ENCODE data around the gene TAX1BP3. TPM values are rescaled to one million over a fixed set of nuclear protein-coding genes. Genes with fewer than 3 reads are reported as not detected.
A peak's percentile ranks its signal among the peaks of the same experiment; 100 is the strongest.

The TAX1BP3 gene
- total RNA-seq, 2 donors from 2014 or later, result 69.6 to 86.8 TPM

DNA sequence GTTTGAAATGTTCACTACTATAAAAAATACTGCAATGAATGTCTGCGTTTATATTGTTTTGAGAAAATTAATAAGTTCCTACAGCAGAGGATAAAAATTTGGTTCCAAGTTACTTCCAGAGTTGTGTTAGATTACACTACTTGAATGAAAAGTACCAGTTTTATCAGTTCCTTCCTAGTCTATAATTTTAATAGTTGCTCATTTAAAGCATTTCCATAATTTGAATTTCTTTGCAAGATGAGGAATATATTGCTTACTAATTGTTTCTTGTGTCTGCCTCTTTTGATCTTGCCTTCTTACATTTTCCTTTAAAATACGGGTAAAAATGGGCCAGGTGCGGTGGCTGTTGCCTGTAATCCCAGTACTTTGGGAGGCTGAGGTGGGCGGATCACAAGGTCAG lies 4.2 kb upstream of the TAX1BP3 start:
- WGBS, 2 experiments (ENCODE audit: insufficient coverage in 1 of 2, insufficient read length in 1 of 2), result 90 to 97% methylated on average over 3 to 4 of the region's 4 CpGs

DNA sequence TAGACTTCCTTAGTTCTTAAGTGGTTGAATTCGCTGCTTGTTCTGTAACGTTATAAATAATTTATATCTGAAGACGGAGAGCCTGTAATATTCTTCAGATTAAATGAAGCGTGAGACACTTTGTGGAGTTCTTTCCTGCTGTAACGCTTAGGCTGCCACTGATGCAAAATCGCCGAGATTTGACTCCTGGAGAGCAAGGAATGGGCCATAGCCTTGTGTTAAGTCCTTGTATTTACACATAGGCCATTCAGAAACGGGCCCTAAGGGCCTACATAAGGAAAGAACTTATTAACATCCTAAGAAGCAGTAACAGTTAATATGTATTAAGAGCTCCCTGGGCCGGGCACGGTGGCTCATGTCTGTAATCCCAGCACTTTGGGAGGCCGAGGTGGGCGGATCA lies 1.2 kb upstream of the TAX1BP3 start:
- Mint-ChIP-seq H3K27ac (peak overlapping the region; percentile 90), H3K36me3 (ENCODE audit: low read depth) (peaks cover 9% of the 10 kb centered on the region), H3K9me3 (no peaks in the 10 kb centered on the region), H3K4me3 (peak overlapping the region; percentile 81), H3K4me1 (peaks cover 22% of the 10 kb centered on the region), H3K27me3 (ENCODE audit: insufficient read depth) (no peaks in the 10 kb centered on the region)
- no peaks in the 10 kb centered on the region for H3K27me3 ChIP-seq (ENCODE audit: control insufficient read depth, insufficient read depth, low read length, poor library complexity, severe bottlenecking)
- no peaks in the 10 kb centered on the region for H3K9me3 ChIP-seq (ENCODE audit: control insufficient read depth, low read length)
- WGBS, 2 experiments (ENCODE audit: insufficient coverage in 1 of 2, insufficient read length in 1 of 2), result 38 to 62% methylated on average over 8 to 12 of the region's 12 CpGs
- peak overlapping the region; percentile 97 for H3K4me3 ChIP-seq (ENCODE audit: low read length)
- TF ChIP-seq, protein P1, sequence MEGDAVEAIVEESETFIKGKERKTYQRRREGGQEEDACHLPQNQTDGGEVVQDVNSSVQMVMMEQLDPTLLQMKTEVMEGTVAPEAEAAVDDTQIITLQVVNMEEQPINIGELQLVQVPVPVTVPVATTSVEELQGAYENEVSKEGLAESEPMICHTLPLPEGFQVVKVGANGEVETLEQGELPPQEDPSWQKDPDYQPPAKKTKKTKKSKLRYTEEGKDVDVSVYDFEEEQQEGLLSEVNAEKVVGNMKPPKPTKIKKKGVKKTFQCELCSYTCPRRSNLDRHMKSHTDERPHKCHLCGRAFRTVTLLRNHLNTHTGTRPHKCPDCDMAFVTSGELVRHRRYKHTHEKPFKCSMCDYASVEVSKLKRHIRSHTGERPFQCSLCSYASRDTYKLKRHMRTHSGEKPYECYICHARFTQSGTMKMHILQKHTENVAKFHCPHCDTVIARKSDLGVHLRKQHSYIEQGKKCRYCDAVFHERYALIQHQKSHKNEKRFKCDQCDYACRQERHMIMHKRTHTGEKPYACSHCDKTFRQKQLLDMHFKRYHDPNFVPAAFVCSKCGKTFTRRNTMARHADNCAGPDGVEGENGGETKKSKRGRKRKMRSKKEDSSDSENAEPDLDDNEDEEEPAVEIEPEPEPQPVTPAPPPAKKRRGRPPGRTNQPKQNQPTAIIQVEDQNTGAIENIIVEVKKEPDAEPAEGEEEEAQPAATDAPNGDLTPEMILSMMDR (conservative IDR thresholded peaks at IDR 0.05), result no peak
- H3K27ac ChIP-seq (ENCODE audit: low read depth, low read length), result no peak overlapping the region
- H3K9ac ChIP-seq (ENCODE audit: extremely low read depth, low read length, poor library complexity, severe bottlenecking), result peak overlapping the region; percentile 90
- no peaks in the 10 kb centered on the region for H3K4me1 ChIP-seq (ENCODE audit: control insufficient read depth, insufficient read depth, low read length)
- no peak for DNase-seq
- peaks cover 28% of the 10 kb centered on the region for H3K36me3 ChIP-seq (ENCODE audit: control insufficient read depth, insufficient read depth, low read length)

More for the DNA sequence above, 4.2 kb upstream of the TAX1BP3 start:
- TF ChIP-seq, protein P1 (conservative IDR thresholded peaks at IDR 0.05), result no peak
- Histone ChIP-seq H3K4me1 (ENCODE audit: control insufficient read depth, insufficient read depth, low read length) (peaks cover 7% of the 10 kb centered on the region), H3K9ac (ENCODE audit: extremely low read depth, low read length, poor library complexity, severe bottlenecking) (no peak overlapping the region), H3K27me3 (ENCODE audit: control insufficient read depth, insufficient read depth, low read length, poor library complexity, severe bottlenecking) (no peaks in the 10 kb centered on the region), H3K4me3 (ENCODE audit: low read length) (no peak overlapping the region), H3K36me3 (ENCODE audit: control insufficient read depth, insufficient read depth, low read length) (peaks cover 14% of the 10 kb centered on the region), H3K9me3 (ENCODE audit: control insufficient read depth, low read length) (no peaks in the 10 kb centered on the region), H3K27ac (ENCODE audit: low read depth, low read length) (no peak overlapping the region)
- Mint-ChIP-seq H3K9me3 (no peaks in the 10 kb centered on the region), H3K4me1 (peaks cover 21% of the 10 kb centered on the region), H3K4me3 (no peak overlapping the region), H3K36me3 (ENCODE audit: low read depth) (peaks cover 5% of the 10 kb centered on the region), H3K27ac (no peak overlapping the region), H3K27me3 (ENCODE audit: insufficient read depth) (no peaks in the 10 kb centered on the region)
- DNase-seq, result no peak

DNA sequence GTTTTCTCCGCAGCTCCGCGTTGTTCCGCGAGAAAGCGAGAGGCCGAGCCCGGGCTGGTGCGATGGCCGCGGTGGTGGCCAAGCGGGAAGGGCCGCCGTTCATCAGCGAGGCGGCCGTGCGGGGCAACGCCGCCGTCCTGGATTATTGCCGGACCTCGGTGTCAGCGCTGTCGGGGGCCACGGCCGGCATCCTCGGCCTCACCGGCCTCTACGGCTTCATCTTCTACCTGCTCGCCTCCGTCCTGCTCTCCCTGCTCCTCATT lies 638 bp upstream of the TAX1BP3 start:
- TF ChIP-seq, protein P1 (conservative IDR thresholded peaks at IDR 0.05), result no peak
- peak overlapping the region; percentile 81 for H3K4me3 Mint-ChIP-seq
- WGBS, 2 experiments (ENCODE audit: insufficient coverage in 1 of 2, insufficient read length in 1 of 2), result 0% methylated on average over 20 to 32 of the region's 32 CpGs
- Histone ChIP-seq H3K9ac (ENCODE audit: extremely low read depth, low read length, poor library complexity, severe bottlenecking) (peak overlapping the region; percentile 90), H3K9me3 (ENCODE audit: control insufficient read depth, low read length) (no peaks in the 10 kb centered on the region), H3K27ac (ENCODE audit: low read depth, low read length) (peak overlapping the region; percentile 49), H3K4me1 (ENCODE audit: control insufficient read depth, insufficient read depth, low read length) (no peaks in the 10 kb centered on the region), H3K27me3 (ENCODE audit: control insufficient read depth, insufficient read depth, low read length, poor library complexity, severe bottlenecking) (no peaks in the 10 kb centered on the region), H3K36me3 (ENCODE audit: control insufficient read depth, insufficient read depth, low read length) (peaks cover 33% of the 10 kb centered on the region), H3K4me3 (ENCODE audit: low read length) (peak overlapping the region; percentile 97)
- peaks cover 19% of the 10 kb centered on the region for H3K4me1 Mint-ChIP-seq
- H3K27me3 Mint-ChIP-seq (ENCODE audit: insufficient read depth), result no peaks in the 10 kb centered on the region
- H3K36me3 Mint-ChIP-seq (ENCODE audit: low read depth), result peaks cover 14% of the 10 kb centered on the region
- DNase-seq, result no peak
- H3K27ac Mint-ChIP-seq, result peak overlapping the region; percentile 90
- H3K9me3 Mint-ChIP-seq, result no peaks in the 10 kb centered on the region
